Activated effector memory CD4-positive, alpha-beta T cell treated with anti-CD3 and anti-CD28 coated beads, Interleukin-2, amount 50 U/mL, for 16 hours (primary cell): ENCODE results near the gene NECTIN2.

Experiments used
- DNase-seq: peaks from one replicate; pipeline ENCODE4 v3.0.0-alpha.2; 2020

The NECTIN2 gene

GRCh38 chr19:44845612-44846454 is at the start of gene NECTIN2:
TSS of gene NECTIN2 (plus strand) at chr19:44846297. CDS start at chr19:44846526, 229 bp downstream.
- peak; percentile 92 for DNase-seq

GRCh38 chr19:44796701-44797115 is 49.4 kb upstream of the NECTIN2 start:
- no peak for DNase-seq

- no peak for DNase-seq
These were observed 46.3 kb upstream of the NECTIN2 start for GRCh38 chr19:44799627-44800346.

- peak; percentile 92 for DNase-seq
These were observed 45.6 kb upstream of the NECTIN2 start for GRCh38 chr19:44800461-44800860.

- DNase-seq: no peak
These were observed 42.4 kb upstream of the NECTIN2 start for GRCh38 chr19:44803442-44804428.

GRCh38 chr19:44806291-44806690 is 39.8 kb upstream of the NECTIN2 start:
- no peak for DNase-seq

- no peak for DNase-seq
These were observed 38.9 kb upstream of the NECTIN2 start for GRCh38 chr19:44807162-44807561.

GRCh38 chr19:44807652-44808462 is 38.2 kb upstream of the NECTIN2 start:
- no peak for DNase-seq

- DNase-seq: no peak
These were observed 37.4 kb upstream of the NECTIN2 start, which contains the start of gene BCAM for GRCh38 chr19:44808463-44809371. TSS of gene BCAM (plus strand) at chr19:44809103. CDS start at chr19:44809125, 22 bp downstream.

- no peak for DNase-seq
These were observed 36.4 kb upstream of the NECTIN2 start for GRCh38 chr19:44809577-44810233.

- no peak for DNase-seq
These were observed 35.6 kb upstream of the NECTIN2 start for GRCh38 chr19:44810234-44811121.

- no peak for DNase-seq
These were observed 35.0 kb upstream of the NECTIN2 start for GRCh38 chr19:44811122-44811419.

- DNase-seq: no peak
These were observed 33.9 kb upstream of the NECTIN2 start for GRCh38 chr19:44812142-44812718.

- no peak for DNase-seq
These were observed 32.8 kb upstream of the NECTIN2 start for GRCh38 chr19:44813070-44813840.

GRCh38 chr19:44813841-44814470 is 32.1 kb upstream of the NECTIN2 start:
- no peak for DNase-seq

- no peak for DNase-seq
These were observed 31.6 kb upstream of the NECTIN2 start for GRCh38 chr19:44814517-44814916.

GRCh38 chr19:44816301-44816700 is 29.8 kb upstream of the NECTIN2 start:
- no peak for DNase-seq
